HG03439 (cell line): Measurements from ENCODE around the gene DLX1.
"Not testable (repeated sequence)": the region's sequence is repeated elsewhere in the genome, so short reads cannot be mapped to it uniquely, and the experiment has no call there.

Source experiments
- ATAC-seq: cut with Tn5 transposase; IDR thresholded peaks from one replicate; pipeline ENCODE4 v1.9.1; 2021; ENCODE audit warnings: mild to moderate bottlenecking, moderate library complexity; ENCODE audit not compliant: unreplicated experiment

Gene DLX1

GRCh38 chr2:172063446-172063845 is 21.9 kb upstream of the DLX1 start:
- no peak for ATAC-seq

- ATAC-seq: no peak
Measured at GRCh38 chr2:172065111-172065510, 20.2 kb upstream of the DLX1 start.

DNA sequence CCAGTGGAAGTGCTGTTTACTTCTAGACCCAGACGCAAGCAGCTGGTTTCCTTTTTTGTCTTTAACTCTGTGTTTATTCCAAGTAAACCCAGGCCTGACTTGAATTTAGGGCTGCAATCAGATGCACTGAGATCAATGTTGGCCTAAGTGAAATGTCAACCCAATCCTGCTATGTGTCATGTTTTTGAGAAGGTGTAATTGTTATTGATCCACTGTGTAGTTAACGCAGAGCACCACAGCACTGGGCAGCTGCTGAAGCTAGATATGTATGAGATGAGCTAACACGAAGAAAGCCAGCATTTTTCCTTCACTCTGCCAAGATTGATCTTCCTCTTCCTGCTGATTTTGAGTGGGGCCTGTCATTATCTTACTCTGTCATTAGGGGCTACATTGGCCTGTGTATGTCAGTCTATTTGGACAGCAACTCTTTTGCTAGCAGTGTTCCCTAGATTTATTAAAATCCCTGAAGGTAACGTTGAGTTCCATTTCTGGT is 18.9 kb upstream of the DLX1 start:
- ATAC-seq: no peak

- ATAC-seq: not testable (repeated sequence)
Measured at GRCh38 chr2:172067905-172068304, 17.4 kb upstream of the DLX1 start.

DNA sequence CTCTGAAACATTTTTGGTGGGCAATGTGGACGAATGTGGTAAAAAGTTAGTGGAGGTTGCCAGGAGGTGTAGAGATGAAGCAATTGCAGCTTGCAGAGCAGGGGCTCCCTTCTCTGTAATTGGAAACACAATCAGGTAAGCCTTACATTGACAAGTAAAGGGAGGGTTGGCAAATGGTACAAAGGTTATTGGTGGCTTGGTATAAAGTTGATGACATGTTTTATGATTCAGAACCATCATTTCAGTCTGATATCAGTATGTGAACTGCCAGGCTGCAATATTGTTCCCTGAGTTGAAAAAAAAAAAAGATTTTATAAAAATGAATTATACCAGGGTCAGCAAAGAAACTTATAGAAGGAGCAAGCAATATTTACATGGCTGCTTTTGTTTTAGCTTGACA is 14.4 kb upstream of the DLX1 start:
- ATAC-seq: no peak

GRCh38 chr2:172072303-172072702 is 13.0 kb upstream of the DLX1 start:
- no peak for ATAC-seq

DNA sequence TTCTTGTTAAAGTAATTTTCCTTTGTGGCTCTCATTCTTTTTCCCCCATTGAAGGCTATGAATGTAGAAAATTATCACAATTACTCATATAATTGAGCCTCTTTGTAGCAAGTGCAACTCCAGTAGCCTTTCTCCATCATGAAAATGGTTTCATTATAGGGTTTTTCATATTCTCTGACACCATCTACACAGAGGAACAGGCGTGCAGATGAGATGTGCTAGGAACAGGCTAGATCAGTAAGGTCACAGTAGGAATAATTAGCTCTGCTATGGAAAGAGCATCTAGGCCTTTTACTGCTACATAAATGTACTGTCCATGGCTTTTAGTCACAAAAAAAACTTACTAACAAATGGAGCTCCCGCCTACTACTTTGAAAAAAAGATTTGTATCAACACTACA is 12.6 kb upstream of the DLX1 start:
- no peak for ATAC-seq

GRCh38 chr2:172073518-172073917 is 11.8 kb upstream of the DLX1 start:
- ATAC-seq: no peak

GRCh38 chr2:172074254-172074653 is 11.1 kb upstream of the DLX1 start:
- no peak for ATAC-seq

- no peak for ATAC-seq
Measured at GRCh38 chr2:172079416-172079815, 5.9 kb upstream of the DLX1 start.

DNA sequence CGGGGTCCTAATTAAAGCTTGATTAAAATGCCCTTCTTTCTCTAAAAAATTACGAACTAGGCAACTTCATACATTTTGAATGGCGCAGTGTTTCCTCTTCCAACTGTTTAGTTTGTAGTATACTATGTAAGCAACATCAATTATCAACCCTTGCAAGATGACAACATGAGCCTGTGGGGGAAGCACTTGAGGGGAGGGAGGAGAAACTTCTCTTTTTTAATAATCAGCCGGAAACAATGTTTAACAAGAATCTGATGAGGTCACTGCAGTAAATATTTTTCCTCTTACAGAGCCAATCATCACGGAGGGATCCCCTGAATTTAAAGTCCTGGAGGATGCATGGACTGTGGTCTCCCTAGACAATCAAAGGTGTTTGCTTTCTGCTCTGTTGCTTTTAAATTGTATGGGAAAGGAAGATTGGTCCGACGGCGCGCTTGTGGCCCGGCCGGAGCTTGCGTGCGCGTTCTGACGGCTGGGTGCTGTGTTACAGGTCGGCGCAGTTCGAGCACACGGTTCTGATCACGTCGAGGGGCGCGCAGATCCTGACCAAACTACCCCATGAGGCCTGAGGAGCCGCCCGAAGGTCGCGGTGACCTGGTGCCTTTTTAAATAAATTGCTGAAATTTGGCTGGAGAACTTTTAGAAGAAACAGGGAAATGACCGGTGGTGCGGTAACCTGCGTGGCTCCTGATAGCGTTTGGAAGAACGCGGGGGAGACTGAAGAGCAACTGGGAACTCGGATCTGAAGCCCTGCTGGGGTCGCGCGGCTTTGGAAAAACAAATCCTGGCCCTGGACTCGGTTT is 5.3 kb upstream of the DLX1 start:
- ATAC-seq: no peak

GRCh38 chr2:172080641-172081220 is 4.6 kb upstream of the DLX1 start:
- ATAC-seq: no peak

GRCh38 chr2:172081221-172082022 is 3.9 kb upstream of the DLX1 start:
- ATAC-seq: no peak

- ATAC-seq: no peak
Measured at GRCh38 chr2:172082105-172082943, 3.0 kb upstream of the DLX1 start.

DNA sequence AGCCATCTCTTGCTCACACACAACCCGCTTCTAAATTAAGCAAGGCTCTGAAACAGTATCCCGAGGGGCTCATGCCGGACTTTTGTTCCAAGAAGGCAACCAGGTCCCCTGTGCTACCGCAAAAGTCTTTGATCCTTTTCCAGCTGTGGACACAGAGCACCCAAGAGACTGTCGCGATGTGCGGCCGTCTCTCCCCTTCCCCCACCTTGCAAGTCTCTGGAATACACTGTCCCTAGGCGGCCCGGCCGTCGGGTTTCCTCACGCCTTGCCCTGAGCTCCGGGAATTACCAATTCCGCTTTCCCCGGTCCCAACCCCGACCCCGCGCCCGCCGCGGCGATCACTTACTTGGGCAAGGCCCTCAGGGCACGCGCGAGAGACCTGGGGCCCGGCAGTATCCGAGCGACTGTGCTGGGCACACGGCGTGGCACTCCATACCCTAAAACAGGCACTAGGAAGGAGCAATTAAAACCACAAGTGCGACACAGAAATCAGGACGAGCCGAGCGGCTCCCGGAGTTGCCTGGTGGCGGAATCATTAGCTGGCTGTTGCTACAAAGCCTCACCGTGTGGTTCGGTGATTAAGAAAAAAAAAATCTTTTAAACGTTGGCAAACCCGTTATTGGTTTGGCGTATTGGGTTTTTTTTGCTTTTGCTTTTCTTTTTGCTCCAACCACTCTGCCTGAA is 2.2 kb upstream of the DLX1 start:
- no peak for ATAC-seq

DNA sequence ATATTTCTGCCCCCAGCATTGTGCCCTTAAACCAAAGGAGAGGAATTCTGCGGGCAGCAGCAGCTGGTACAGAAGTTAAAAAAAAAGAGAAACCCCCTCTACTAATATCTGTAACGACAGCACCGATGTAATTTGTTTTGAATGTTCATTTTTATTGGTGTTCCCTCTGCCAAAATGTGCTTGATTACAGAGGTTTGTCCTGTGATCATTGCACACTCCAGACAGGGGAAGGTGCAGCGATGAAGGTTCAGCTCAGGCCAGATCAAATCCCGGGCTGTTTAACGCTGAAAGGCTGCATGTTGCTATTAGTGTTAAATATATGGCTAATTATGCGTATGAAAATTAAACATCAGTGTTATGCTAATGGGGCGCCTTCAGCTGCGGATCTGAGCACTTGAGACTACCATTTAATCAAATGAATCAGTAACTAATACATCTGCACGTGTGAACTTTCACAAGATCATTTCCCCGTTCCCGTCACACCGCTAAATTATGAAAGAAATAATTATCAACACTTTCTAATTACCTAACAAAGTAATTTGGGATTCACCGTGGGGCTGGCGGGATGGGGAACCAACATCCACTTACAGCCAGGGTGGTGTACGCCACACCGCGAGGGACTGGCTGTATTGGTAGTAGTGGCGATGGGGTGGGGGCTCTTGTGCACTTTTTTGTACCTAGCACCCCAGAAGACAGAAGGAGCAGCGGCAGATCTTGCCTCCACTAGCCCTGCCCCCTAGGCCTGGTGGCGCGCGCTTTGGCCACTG is 1.5 kb upstream of the DLX1 start:
- no peak for ATAC-seq

GRCh38 chr2:172084395-172084644 is 987 bp upstream of the DLX1 start:
- ATAC-seq: no peak

DNA sequence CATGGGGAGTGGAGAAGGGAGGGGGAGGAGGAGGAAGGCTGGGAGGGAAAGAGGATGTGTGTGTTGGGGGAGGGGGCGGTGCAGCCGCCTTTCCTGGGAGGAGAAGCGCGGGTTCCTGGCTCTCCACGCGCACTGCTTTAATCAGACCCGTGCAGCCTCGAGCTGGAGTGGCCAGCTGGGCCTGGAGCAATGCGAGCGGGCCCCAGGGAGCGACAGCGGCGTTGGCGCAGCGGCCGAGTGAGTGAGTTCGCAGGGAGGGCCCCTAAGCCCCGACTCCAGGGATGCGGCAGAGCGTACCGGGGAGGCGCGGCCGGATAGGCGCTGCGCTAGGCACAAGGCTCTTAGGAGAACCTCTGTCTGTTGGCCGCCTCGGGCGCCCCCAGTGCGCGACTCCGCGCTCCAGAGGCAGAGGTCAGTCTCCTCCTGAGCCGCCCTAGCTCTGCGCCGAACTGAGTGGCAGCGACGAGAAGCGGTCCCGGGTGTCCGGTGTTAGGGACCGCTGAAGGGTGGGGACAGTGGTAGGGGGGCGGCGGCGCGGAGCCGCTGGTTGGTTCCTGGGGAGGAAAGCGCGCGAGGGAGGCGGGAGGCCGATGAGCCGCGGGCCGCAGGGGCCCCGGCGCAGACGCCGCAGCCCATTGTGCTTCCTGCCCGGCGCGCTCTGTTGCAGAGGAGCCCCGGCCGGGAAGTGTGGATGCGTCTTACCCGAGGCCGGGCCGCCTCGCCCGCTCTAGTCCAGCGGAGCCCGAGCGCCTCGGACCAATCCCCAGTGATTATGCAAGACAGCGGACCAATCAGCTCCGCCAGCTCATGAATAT is 455 bp upstream of the DLX1 start:
- peak; percentile 84 for ATAC-seq
